IPS-15b (cell line): ENCODE results near the gene CNNM4.

ENCODE experiments used
- H3K27me3 ChIP-seq: one replicate; pipeline ENCODE4 v1.6.1; 2013; ENCODE audit warnings: low read length; ENCODE audit not compliant: control insufficient read depth, insufficient read depth
- H3K36me3 ChIP-seq: one replicate; pipeline ENCODE4 v1.6.1; 2013; ENCODE audit warnings: low read length; ENCODE audit not compliant: control insufficient read depth, insufficient read depth
- H3K4me1 ChIP-seq: one replicate; pipeline ENCODE4 v1.6.1; 2013; ENCODE audit warnings: mild to moderate bottlenecking, low read length; ENCODE audit not compliant: control insufficient read depth, insufficient read depth
- H3K4me3 ChIP-seq: one replicate; pipeline ENCODE4 v1.5.1; 2013; ENCODE audit warnings: low read depth, low read length
- H3K9ac ChIP-seq: one replicate; pipeline ENCODE4 v1.6.1; 2013; ENCODE audit warnings: low read depth, mild to moderate bottlenecking, low read length
- H3K9me3 ChIP-seq: one replicate; pipeline ENCODE4 v1.6.1; 2013; ENCODE audit warnings: mild to moderate bottlenecking, low read length; ENCODE audit not compliant: control insufficient read depth, insufficient read depth

Gene CNNM4

DNA sequence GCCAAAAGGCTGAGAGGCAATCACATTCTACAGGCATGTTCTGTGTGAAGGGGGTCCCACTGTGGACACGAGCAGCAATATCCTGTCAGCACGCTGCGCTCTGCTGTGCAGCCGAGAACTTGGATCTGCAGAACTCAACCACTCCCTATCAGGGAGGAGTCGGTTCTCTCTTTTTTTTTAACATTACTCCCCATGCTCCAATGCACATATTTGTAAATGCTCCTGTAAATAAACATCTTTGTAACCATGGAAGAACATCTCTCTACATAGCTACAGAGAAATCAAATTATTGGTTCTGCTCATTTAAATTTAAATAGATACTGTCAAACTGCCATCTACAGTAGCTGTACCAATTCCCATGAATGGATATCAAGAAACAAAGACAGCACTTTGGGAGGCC is 86.1 kb downstream of the CNNM4 start:
- Histone ChIP-seq H3K4me3 (no peak overlapping the region), H3K9ac (no peak overlapping the region), H3K4me1 (no peaks in the 10 kb centered on the region), H3K27me3 (no peaks in the 10 kb centered on the region), H3K9me3 (no peaks in the 10 kb centered on the region), H3K36me3 (peaks cover 5% of the 10 kb centered on the region)

DNA sequence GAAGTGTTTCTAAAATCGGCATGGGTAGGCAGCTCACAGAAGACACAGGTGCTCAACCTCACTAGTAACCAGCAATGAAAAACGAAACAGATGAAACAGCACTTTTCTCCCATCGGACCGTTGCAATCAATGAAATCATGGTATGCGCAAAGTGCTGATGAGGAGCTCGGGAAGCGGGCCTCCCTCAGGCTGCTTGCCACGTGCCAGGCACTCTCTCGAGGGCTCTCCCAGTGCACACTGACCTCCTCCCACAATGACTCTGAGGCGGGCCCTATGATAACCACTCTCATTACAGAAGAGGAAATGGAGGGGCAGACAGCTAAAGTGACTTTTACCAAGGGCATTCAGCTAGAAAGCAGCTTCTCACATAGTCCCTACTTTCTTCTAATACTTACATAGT is 86.9 kb downstream of the CNNM4 start:
- no peak overlapping the region for H3K9ac ChIP-seq
- no peaks in the 10 kb centered on the region for H3K9me3 ChIP-seq
- no peaks in the 10 kb centered on the region for H3K27me3 ChIP-seq
- no peaks in the 10 kb centered on the region for H3K4me1 ChIP-seq
- no peak overlapping the region for H3K4me3 ChIP-seq
- peaks cover 6% of the 10 kb centered on the region for H3K36me3 ChIP-seq

DNA sequence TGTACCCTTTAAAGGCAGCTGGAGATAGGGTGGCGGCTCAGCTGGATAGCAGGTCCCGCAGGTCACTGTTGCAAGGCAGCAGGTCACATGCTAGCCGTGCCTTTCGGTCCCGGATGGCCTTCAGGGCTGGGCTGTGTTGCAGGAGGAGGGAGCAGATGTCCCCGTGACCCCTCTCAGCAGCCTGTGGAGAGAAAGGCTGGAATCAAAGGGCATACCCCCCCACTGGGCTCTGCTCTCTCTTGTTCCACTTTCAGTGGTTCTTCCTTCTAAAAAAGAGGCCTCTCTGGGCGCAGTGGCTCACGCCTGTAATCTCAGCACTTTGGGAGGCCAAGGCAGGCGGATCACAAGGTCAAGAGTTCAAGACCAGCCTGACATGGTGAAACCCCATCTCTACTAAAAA is 87.6 kb downstream of the CNNM4 start:
- Histone ChIP-seq H3K27me3 (no peaks in the 10 kb centered on the region), H3K36me3 (peaks cover 10% of the 10 kb centered on the region), H3K9ac (no peak overlapping the region), H3K4me3 (no peak overlapping the region), H3K4me1 (no peaks in the 10 kb centered on the region), H3K9me3 (no peaks in the 10 kb centered on the region)

DNA sequence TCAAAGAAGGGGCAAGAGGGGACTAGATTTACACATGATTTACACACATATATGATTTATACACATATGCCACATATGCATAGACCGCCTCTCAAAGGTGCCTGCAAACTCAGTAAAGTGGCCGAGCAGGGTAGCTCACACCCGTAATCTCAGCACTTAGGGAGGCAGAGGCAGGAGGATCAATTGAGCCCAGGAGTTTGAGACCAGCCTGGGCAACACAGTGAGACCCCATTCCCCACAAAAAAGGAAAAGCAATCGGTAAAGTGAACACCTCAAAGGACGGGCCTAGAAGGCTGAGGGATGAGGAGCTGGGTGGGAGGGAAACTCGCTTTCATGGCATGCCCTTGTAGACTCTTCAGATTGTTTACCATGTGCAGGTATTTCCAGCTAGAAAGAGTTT is 92.0 kb downstream of the CNNM4 start:
- H3K9ac ChIP-seq: no peak overlapping the region
- no peaks in the 10 kb centered on the region for H3K27me3 ChIP-seq
- H3K4me3 ChIP-seq: no peak overlapping the region
- peaks cover 17% of the 10 kb centered on the region for H3K36me3 ChIP-seq
- peaks cover 7% of the 10 kb centered on the region for H3K4me1 ChIP-seq
- no peaks in the 10 kb centered on the region for H3K9me3 ChIP-seq

DNA sequence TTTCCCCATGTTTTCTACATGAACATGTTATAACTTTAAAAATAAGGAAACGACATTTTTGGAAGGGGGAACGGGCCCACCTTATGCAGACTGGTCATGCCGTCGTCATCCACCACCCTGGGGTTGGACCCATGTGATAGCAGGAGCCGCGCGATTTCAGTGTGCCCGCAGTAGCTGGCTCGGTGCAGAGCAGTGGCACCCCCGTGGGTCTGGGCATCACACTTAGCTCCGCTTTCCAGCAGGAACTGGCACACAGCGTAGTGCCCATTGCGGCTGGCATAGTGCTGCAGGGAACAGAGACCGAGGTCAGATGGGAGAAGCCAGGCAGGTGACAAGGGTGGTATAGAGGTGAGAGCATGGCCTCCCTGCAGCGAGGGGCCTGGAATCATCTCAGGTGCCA is 92.6 kb downstream of the CNNM4 start:
- no peaks in the 10 kb centered on the region for H3K9me3 ChIP-seq
- H3K9ac ChIP-seq: no peak overlapping the region
- no peak overlapping the region for H3K4me3 ChIP-seq
- peaks cover 14% of the 10 kb centered on the region for H3K36me3 ChIP-seq
- H3K4me1 ChIP-seq: peaks cover 7% of the 10 kb centered on the region
- no peaks in the 10 kb centered on the region for H3K27me3 ChIP-seq

DNA sequence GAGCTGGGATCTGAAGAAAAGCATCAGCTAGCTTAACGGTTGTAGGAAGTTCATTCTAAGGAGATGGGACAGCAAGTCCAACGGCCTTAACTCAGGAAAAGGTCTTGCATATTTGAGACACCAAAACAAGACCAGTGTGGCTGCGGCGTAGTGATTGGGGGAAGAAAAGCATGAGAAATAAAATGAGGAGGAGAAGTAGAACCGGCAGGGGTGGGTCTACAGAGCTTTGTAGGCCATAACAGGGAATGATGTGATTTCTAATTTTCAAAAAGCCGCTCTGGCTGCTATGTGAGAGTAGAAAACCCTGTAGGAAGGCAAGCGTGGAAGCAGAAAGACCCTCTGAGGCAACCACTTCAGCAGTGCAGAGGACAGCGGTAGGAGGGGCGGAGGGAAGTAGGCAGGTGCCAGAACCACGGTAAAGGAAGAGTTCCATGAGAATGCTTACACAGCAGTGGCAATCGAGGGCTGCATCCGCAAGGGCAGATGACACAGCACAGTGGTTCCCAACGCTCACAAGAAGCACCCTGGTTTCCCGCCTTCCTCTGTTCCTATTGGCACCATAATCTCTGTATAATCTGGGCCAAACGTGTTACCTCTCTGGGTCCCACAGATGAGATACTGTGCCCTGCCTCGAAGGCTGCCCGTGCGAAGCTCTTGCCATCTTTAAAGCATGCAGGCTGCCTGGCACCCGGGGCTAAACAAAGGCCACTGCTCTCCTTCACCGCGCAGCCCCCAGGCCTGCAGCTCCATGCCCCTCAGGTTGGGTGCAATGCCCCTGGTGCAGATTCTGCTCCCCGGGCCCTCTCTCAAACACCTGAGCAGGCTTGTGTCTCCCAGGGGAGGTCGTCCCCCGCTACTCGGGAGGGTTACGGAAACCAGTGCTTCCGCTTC is 96.3 kb downstream of the CNNM4 start:
- no peaks in the 10 kb centered on the region for H3K9me3 ChIP-seq
- no peaks in the 10 kb centered on the region for H3K27me3 ChIP-seq
- H3K4me3 ChIP-seq: peak overlapping the region; percentile 76
- H3K9ac ChIP-seq: peak overlapping the region; percentile 65
- peaks cover 7% of the 10 kb centered on the region for H3K4me1 ChIP-seq
- peaks cover 34% of the 10 kb centered on the region for H3K36me3 ChIP-seq

DNA sequence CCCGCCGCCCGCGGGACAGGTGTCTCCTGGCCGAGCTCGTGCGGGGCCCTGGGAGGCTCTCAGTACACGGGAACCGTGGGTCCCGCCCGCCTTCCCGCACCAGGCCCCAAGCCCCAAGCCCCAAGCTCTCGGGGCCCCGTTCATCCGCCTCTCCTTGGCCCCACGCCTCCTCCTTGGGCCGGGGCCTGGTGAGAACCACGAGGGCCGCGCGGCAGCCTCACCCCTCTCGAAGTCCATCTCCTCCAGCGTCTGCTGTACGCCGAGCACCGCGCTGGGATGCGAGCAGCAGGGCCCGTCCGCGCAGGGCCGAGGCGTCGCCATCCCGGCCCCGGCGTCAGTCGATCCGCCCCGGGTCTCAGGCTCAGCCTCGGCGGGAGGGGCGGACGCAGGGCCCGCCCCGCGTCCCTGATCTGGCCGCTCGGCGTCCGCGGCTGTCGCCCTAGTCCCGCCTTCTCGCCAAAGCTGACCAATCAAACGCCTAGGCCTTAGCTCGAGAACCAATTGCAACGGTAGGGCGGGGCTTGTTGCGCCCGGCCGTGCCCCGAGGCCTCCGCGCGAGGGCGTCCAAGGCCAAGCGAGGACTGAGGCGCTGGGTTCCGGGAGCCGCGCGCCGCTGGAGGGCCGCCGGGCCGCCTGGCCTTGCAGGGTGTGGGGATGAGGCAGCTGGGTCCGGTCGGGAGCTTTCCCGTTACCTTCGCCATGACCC is 97.1 kb downstream of the CNNM4 start, which contains the start of gene ANKRD39:
ANKRD39 (minus strand) TSS at position 350 of the 706 bp plus-strand sequence; CDS start at position 321, 29 bp downstream.
- Histone ChIP-seq H3K36me3 (peaks cover 34% of the 10 kb centered on the region), H3K4me1 (peaks cover 7% of the 10 kb centered on the region), H3K9me3 (no peaks in the 10 kb centered on the region), H3K9ac (peak within 1 kb of the TSS; percentile 65), H3K4me3 (peak within 1 kb of the TSS; percentile 76), H3K27me3 (no peaks in the 10 kb centered on the region)

DNA sequence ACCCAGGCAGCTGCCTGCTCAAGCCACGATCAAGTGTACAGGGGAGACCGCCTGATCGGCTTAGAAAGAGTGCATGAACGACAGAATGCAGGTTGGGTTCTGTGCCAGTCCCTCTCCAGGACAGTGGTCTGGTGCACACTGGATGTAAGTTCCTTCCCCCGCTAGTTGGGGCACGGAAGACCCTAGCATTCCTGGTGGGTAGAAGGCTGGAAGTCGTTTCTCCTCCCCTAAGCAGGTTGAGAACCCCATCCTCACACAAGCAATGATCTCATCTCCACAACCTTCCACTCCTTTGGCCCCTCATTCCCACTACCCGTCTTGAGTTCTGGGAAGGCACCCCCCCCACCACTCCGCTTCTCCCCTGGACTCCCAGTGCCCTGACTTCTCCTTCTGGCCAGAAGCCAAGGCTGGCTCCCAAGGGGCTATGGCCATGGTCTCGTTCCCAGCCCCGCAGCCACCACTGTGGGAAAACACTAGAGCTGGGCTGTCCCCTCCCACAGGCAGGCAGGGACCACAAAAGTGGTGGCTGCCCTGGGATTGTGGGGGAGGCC is 98.5 kb downstream of the CNNM4 start:
- Histone ChIP-seq H3K27me3 (no peaks in the 10 kb centered on the region), H3K9ac (peak overlapping the region; percentile 47), H3K36me3 (peaks cover 39% of the 10 kb centered on the region), H3K4me1 (peaks cover 7% of the 10 kb centered on the region), H3K9me3 (no peaks in the 10 kb centered on the region), H3K4me3 (peak overlapping the region; percentile 56)

DNA sequence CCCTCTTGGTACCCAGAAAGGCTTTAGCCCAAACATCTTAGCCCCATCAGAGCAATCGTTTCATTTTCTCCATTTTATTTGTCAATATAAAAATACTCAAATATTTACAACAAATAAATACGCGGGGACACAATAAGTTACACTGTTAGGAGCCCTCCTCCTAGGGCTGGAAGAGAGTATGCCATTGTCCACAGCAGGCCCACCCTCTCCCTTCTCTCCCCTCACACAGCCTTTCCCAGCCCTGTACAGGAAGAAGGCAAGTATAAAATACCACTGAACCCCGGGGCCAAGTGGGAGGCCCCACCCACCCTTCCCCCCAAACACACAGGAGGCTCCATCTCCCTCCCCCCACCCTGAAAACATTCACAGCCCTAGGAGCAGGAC is 99.0 kb downstream of the CNNM4 start:
- Histone ChIP-seq H3K4me1 (peaks cover 7% of the 10 kb centered on the region), H3K9ac (no peak overlapping the region), H3K4me3 (no peak overlapping the region), H3K36me3 (peaks cover 43% of the 10 kb centered on the region), H3K9me3 (no peaks in the 10 kb centered on the region), H3K27me3 (no peaks in the 10 kb centered on the region)

DNA sequence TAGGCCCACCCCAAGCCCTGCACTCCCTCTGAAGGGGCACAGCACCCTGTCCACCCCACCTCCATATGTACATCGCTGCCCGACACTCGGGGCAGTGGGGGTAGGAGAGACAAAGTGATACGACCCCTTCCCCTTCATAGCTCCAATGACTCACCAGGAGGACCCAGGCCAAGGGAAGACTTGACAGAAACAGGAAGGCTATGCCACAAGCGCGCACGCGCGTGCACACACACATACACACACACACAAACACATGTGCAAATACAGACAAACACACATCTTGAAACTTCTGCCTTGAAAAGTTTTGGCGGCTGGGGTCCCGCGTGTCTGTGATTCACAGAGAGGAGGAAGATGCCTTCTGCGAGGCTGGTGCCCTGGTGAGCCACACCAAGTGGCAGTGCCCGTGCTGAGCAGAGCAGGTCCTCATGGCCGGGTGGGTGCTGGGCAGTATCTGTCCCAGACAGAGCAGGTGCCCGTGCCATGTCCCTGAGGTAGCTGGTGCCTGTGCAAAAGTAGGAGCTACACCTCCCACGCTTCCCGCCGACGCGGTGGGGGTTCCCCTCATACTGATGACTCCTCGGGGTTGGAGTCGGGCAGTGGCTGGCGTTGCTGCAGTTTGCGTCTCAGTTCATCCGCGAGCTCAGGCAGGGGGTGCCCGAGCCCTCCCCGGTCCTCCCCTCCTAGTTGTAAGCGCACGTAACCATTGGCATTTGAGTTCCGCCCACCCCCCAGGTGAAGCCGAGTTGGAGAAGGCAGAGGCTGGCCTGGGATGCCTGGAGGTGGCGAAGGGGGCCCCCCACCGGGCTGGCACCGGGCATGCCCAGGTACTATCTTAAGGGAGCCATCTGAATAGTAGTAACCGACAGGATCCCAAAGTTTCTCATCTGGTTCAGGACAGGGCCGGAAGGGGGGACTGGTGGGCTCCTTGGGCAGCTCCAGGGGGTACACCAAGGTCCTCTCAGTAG is 99.6 kb downstream of the CNNM4 start:
- Histone ChIP-seq H3K36me3 (peaks cover 50% of the 10 kb centered on the region), H3K4me1 (peaks cover 7% of the 10 kb centered on the region)

DNA sequence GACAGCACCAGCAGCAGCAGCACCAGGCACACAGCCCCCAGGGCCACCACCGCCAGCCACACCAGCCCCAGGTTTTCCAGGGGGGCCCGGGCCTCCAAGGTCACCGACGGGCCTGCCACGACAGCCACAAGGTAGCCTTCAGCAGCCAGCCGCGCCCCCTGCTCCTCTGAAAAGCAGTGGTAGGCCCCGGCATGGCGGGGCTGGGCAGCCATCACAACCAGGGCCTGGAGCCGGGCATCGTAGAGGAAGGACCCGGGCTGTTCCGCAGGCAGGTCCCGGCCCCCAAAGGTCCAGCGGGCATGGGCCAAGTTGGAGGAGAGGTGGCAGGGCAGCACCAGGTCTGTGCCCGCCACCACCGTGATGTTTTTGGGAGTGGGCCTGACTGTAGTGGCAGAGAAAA is 100.4 kb downstream of the CNNM4 start:
- Histone ChIP-seq H3K4me1 (peaks cover 7% of the 10 kb centered on the region), H3K9me3 (no peaks in the 10 kb centered on the region), H3K9ac (no peak overlapping the region), H3K36me3 (peaks cover 57% of the 10 kb centered on the region), H3K4me3 (no peak overlapping the region), H3K27me3 (no peaks in the 10 kb centered on the region)

More for the DNA sequence above, 99.6 kb downstream of the CNNM4 start:
- H3K4me3 ChIP-seq: no peak overlapping the region
- H3K9me3 ChIP-seq: no peaks in the 10 kb centered on the region
- H3K27me3 ChIP-seq: no peaks in the 10 kb centered on the region
- H3K9ac ChIP-seq: no peak overlapping the region
